Stimulated activated CD8-positive, alpha-beta memory T cell treated with anti-CD3 and anti-CD28 coated beads, Interleukin-2, amount 100 ng/mL, for 1 hour (primary cell): ENCODE data around the gene SGO2.
"Not testable (repeated sequence)": the region's sequence is repeated elsewhere in the genome, so short reads cannot be mapped to it uniquely, and the experiment has no call there.

ENCODE experiments used
- DNase-seq, 2 donors: peaks; one replicate each; pipeline ENCODE4 v3.0.0-alpha.2; 2020; ENCODE audit warnings: low read depth in 2 of 2

The SGO2 gene

DNA sequence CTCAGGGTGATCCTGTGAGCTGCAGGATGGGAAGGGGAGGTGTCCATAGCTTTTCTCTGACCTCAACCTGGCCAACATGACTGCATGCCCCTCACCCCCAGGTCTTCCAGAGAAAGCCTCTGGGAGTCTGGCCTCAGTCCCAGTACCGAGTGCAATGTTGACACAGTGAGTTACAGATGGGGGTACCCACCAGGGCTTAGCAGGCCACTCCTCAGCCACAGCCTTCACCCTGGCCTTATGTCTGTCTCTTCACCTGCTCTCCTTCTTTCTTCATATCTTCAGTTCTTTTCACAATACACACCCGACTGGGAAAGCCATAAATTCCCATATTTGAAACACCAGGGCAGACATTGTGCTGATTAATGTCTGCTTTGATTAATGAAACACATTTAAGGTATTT, 93.3 kb downstream of the SGO2 start:
- no peak for DNase-seq

- no peak for DNase-seq
Measured at GRCh38 chr2:200620606-200621390, 94.8 kb downstream of the SGO2 start.

DNA sequence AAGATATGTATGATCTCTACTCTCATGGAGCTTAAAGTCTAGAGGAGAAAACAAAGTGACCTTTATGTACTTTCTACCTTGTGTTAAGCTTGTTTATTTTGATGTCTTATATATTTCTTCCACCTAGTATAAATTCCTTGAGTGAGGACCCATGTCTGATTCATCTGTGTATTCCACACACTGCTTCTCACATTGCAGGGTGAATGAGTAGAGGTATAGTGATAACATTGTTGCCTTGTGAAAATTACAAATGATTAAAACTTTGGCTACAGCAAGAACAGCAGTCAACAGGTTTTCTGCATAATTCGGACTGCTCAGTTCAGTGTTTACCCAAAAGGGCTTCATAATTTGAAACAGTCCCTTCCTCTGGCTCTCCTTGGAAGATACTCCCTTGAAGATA, 96.1 kb downstream of the SGO2 start:
- no peak for DNase-seq

- no peak for DNase-seq
Measured at GRCh38 chr2:200624026-200624425, 98.0 kb downstream of the SGO2 start.

GRCh38 chr2:200624658-200625057, 98.7 kb downstream of the SGO2 start:
- no peak for DNase-seq

GRCh38 chr2:200625282-200625681, 99.3 kb downstream of the SGO2 start:
- no peak for DNase-seq

- no peak for DNase-seq
Measured at GRCh38 chr2:200625958-200626363, 100.0 kb downstream of the SGO2 start.

DNA sequence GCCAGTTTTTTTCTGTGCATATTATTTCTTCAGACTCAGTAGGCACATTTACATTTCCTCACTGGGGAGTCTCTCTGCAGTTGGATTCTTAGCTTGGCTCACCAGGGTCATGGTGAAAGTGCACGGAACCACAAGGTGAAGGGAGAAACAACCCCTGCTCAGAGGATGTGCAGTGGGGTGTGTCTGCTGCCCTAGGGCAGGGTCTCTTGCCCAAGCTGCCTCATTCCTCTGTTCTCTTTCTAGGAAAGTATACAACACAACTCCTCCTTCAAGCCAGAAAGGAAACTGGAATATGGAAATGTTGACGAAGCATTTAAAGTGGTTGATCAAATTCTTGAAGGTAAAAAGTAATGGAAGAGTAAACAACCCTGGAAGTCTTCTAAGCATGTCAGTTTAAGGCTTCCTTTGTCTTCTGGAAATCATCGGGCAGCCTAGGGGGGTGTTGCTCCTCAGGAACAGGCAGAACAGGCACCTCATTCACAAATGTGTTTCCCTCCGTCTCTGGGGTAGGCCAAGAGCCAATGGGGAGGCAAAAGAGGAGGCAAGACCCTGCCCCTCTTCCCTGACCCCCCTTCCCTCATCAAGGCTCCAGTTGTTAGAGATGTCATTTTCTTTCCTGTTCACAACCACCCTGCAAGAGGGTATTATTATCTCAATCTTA, 101.2 kb downstream of the SGO2 start:
- no peak for DNase-seq

- not testable (repeated sequence) for DNase-seq
Measured at GRCh38 chr2:200628461-200628860, 102.5 kb downstream of the SGO2 start.

- DNase-seq, result no peak
Measured at GRCh38 chr2:200631287-200631686, 105.3 kb downstream of the SGO2 start.
